Glutamatergic neuron (in vitro differentiated cells): ENCODE measurements around the gene GUK1. TPM values are rescaled to one million over a fixed set of nuclear protein-coding genes. Genes with fewer than 3 reads are reported as not detected.

Experiments used
- DNase-seq: peaks from one replicate; pipeline ENCODE4 v3.0.0; 2022
- H3K27ac Mint-ChIP-seq: one replicate; pipeline ENCODE4 v1.8.0; 2020; ENCODE audit warnings: mild to moderate bottlenecking, mixed read lengths, inconsistent platforms; ENCODE audit not compliant: unreplicated experiment
- H3K27me3 Mint-ChIP-seq: one replicate; pipeline ENCODE4 v1.8.0; 2020; ENCODE audit warnings: mild to moderate bottlenecking, moderate library complexity, mixed read lengths, inconsistent platforms; ENCODE audit not compliant: unreplicated experiment
- H3K36me3 Mint-ChIP-seq: one replicate; pipeline ENCODE4 v1.8.0; 2020; ENCODE audit warnings: mild to moderate bottlenecking, mixed read lengths, inconsistent platforms; ENCODE audit not compliant: unreplicated experiment
- H3K4me1 Mint-ChIP-seq: one replicate; pipeline ENCODE4 v1.8.0; 2020; ENCODE audit warnings: mild to moderate bottlenecking, low read depth, mixed read lengths, inconsistent platforms; ENCODE audit not compliant: unreplicated experiment
- H3K4me3 Mint-ChIP-seq: one replicate; pipeline ENCODE4 v1.8.0; 2020; ENCODE audit warnings: mild to moderate bottlenecking, mixed read lengths, inconsistent platforms; ENCODE audit not compliant: unreplicated experiment
- H3K9me3 Mint-ChIP-seq: one replicate; pipeline ENCODE4 v1.8.0; 2020; ENCODE audit warnings: mild to moderate bottlenecking, moderate library complexity, mixed read lengths, inconsistent platforms; ENCODE audit not compliant: unreplicated experiment
- total RNA-seq: library from RNA; stranded (reverse); fragmentation: NEBNext Ultra II Directional; extraction: Animal tissue kit (Norgen Biotek cat#: 25700); gene quantifications from one replicate; pipeline ENCODE4 v1.2.1, GENCODE V29; 2021; ENCODE audit not compliant: unreplicated experiment
- TF ChIP-seq, protein P1 (sequence below): fragments of 200-600 bp; sonication (generic); IDR thresholded peaks from one replicate; pipeline ENCODE4 v1.5.0; 2021; ENCODE audit not compliant: partially characterized antibody, unreplicated experiment

GUK1 gene
- total RNA-seq, 1 donor from 2014 or later = 128 TPM

DNA sequence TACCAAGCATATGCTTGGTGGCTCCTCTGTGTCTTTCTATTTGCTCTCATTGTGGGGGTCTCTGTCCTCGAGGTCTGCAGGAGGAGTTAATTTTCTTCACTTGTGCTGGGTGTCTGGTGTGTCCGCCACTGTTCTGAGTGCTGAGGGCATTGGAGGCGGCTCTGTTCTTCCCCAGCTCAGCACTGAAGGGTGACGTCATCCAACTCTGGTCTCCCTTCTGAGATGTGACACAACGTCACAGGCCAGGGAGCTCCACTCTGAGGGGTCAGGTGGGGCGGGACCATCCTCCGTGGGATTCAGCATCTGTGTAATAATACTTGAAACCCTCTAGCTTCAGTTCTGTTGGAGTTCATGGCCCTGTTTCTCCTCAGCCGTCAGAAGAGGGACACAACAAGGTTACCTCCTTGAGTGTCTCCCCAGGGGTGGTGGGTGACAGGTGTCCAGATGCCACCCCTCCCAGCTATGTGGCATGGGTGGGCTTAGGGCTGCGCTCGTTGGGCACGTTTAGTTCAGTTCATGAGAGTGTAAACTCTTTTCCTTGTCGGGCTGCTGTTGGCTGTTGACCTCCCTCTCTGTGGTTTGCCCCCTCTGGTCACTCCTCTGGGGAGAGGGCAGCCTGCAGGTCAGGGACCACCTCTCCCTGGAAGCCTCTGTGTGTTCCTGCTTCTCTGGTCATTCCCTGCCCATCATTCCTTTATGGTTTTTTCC, 28.6 kb downstream of the GUK1 start:
- no peak overlapping the region for H3K4me3 Mint-ChIP-seq
- H3K9me3 Mint-ChIP-seq = peaks cover 10% of the 10 kb centered on the region
- H3K36me3 Mint-ChIP-seq = no peaks in the 10 kb centered on the region
- peaks cover 4% of the 10 kb centered on the region for H3K4me1 Mint-ChIP-seq
- TF ChIP-seq, protein P1, sequence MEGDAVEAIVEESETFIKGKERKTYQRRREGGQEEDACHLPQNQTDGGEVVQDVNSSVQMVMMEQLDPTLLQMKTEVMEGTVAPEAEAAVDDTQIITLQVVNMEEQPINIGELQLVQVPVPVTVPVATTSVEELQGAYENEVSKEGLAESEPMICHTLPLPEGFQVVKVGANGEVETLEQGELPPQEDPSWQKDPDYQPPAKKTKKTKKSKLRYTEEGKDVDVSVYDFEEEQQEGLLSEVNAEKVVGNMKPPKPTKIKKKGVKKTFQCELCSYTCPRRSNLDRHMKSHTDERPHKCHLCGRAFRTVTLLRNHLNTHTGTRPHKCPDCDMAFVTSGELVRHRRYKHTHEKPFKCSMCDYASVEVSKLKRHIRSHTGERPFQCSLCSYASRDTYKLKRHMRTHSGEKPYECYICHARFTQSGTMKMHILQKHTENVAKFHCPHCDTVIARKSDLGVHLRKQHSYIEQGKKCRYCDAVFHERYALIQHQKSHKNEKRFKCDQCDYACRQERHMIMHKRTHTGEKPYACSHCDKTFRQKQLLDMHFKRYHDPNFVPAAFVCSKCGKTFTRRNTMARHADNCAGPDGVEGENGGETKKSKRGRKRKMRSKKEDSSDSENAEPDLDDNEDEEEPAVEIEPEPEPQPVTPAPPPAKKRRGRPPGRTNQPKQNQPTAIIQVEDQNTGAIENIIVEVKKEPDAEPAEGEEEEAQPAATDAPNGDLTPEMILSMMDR = no peak
- peak; percentile 9 for DNase-seq
- H3K27me3 Mint-ChIP-seq = peaks cover 15% of the 10 kb centered on the region
- H3K27ac Mint-ChIP-seq = no peak overlapping the region

DNA sequence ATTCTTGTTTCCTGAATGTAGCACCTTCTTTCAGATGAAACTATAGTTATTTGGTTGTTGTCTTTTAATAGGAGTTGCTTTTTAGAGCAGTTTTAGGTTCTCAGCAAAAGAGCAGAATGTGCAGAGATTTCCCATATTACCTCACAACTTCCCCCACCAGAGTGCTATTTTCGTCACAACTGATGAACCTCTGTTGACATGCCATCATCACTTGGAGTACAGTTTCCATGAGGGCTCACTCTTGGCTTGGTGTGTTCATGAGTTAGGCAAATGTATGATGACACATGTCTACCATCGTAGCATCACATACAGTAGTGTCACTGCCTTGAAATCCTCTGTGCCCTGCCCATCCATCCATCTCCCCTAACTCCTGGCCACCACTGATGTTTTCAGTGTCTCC, 29.3 kb downstream of the GUK1 start:
- Mint-ChIP-seq H3K9me3 (peaks cover 10% of the 10 kb centered on the region), H3K27ac (no peak overlapping the region), H3K36me3 (no peaks in the 10 kb centered on the region), H3K4me1 (peaks cover 4% of the 10 kb centered on the region), H3K4me3 (no peak overlapping the region), H3K27me3 (peaks cover 10% of the 10 kb centered on the region)
- TF ChIP-seq, protein P1 = no peak
- DNase-seq = no peak

DNA sequence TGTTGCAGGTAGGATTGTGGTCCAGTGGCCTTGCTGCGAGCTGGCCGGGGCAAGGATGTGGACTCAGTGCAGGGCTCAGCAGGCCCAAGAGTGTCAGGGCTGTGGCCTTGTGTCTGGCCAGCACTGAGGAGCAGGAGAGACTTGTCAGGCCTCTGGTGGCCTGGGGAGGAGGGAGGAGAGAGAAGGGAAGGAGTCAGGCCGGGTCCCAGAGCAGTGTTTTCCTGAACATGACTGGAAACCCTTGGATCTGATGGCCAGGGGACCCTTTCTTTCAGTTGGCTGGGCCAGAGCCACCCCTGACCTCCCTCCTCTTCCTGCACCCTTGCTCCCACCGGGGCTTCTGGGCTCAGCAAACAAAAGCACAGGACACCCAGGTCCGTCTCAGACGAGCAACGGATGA, 30.6 kb downstream of the GUK1 start:
- Mint-ChIP-seq H3K27ac (no peak overlapping the region), H3K27me3 (peaks cover 7% of the 10 kb centered on the region), H3K36me3 (no peaks in the 10 kb centered on the region), H3K4me1 (peaks cover 4% of the 10 kb centered on the region), H3K9me3 (peaks cover 6% of the 10 kb centered on the region), H3K4me3 (no peak overlapping the region)
- DNase-seq = no peak
- TF ChIP-seq, protein P1 = no peak

DNA sequence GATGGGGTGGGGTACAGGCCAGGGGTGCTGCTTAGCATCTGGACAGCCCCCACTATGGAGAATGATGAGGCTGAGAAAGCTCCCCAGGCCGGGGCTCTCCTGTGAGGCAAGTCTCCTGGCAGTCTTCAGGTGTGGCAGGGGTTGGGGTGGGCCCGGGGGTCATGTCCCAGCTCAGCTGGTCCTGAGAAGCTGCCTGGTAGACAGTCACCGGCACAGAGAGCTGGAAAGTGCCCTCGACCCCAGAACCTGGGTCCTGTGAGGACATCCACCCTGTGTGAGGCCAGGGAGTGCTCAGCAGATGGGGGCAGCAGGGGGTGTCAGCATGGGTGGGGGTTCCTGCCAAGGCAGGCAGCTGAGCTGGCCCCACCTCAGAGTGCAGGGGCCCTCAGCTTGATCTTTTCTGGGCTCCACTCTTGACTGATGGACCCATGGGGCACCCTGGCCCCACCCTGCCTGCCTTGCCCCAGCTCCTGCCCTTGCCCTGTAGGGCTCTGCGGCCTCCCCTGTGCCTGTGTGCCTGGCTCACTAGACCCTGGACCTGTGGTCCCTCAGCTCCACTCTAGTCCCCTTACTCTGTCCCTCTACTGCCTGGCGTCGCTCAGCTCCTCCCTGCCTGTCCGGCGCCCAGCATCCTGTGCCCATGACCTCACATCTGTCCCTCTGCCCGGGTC, 31.3 kb downstream of the GUK1 start:
- Mint-ChIP-seq H3K4me1 (peaks cover 4% of the 10 kb centered on the region), H3K36me3 (no peaks in the 10 kb centered on the region), H3K27ac (no peak overlapping the region), H3K9me3 (peaks cover 6% of the 10 kb centered on the region), H3K27me3 (peaks cover 7% of the 10 kb centered on the region), H3K4me3 (no peak overlapping the region)
- TF ChIP-seq, protein P1 = no peak
- DNase-seq = no peak
